Caco-2 (cell line): ENCODE measurements around the gene CHD9NB. TPM values are rescaled to one million over a fixed set of nuclear protein-coding genes. Genes with fewer than 3 reads are reported as not detected.

Experiments
- BruUV-seq: library from RNA; stranded (reverse); fragments of 400-500 nt; replicated peaks from 2 replicates; lab custom pipeline; 2021; lab: Mats Ljungman, UMichigan
- CTCF ChIA-PET: fragments of 300-600 bp; sonication (Branson Sonifier 250); formaldehyde crosslinking; loops from one replicate; lab custom pipeline; 2022; ENCODE audit warnings: antibody characterized with exemption; lab: Charles Lee
- POLR2A ChIA-PET: fragments of 300-600 bp; sonication (Branson Sonifier 250); formaldehyde crosslinking; loops from one replicate; lab custom pipeline; 2022; ENCODE audit warnings: antibody characterized with exemption; lab: Charles Lee
- DNase-seq, 2 experiments: peaks; one replicate each; pipeline versions ENCODE4 v3.0.0 to v3.0.0-alpha.2; 2020 to 2022
- H3K27me3 ChIP-seq: replicated peaks from 2 replicates; pipeline ENCODE4 v1.6.0; 2011; ENCODE audit warnings: low read length; ENCODE audit not compliant: control insufficient read depth, insufficient read depth
- H3K36me3 ChIP-seq: 2 replicates; pipeline ENCODE4 v1.5.1; 2011; ENCODE audit warnings: low read length; ENCODE audit not compliant: control insufficient read depth, insufficient read depth
- H3K4me1 ChIP-seq: fragments of 250-450 bp; sonication (Bioruptor Pico); 2 replicates; pipeline ENCODE4 v1.5.1; 2020; ENCODE audit warnings: mild to moderate bottlenecking
- H3K4me3 ChIP-seq: 2 replicates; pipeline ENCODE4 v1.5.1; 2011; ENCODE audit warnings: low read depth, mild to moderate bottlenecking, control low read depth, low read length
- H3K9me3 ChIP-seq: fragments of 250-450 bp; sonication (Bioruptor Pico); 2 replicates; pipeline ENCODE4 v1.5.1; 2020; ENCODE audit warnings: mild to moderate bottlenecking, moderate library complexity
- H3K27ac Mint-ChIP-seq: one replicate; pipeline ENCODE4 v1.8.0; 2022; ENCODE audit warnings: mixed read lengths; ENCODE audit not compliant: unreplicated experiment
- H3K27me3 Mint-ChIP-seq: one replicate; pipeline ENCODE4 v1.8.0; 2022; ENCODE audit warnings: mixed read lengths; ENCODE audit not compliant: insufficient read depth, unreplicated experiment
- H3K36me3 Mint-ChIP-seq: one replicate; pipeline ENCODE4 v1.8.0; 2022; ENCODE audit warnings: mild to moderate bottlenecking, mixed read lengths; ENCODE audit not compliant: insufficient read depth, unreplicated experiment
- H3K4me1 Mint-ChIP-seq: one replicate; pipeline ENCODE4 v1.8.0; 2022; ENCODE audit warnings: low read depth, mixed read lengths; ENCODE audit not compliant: unreplicated experiment
- H3K4me3 Mint-ChIP-seq: one replicate; pipeline ENCODE4 v1.8.0; 2022; ENCODE audit warnings: mild to moderate bottlenecking, moderate library complexity, mixed read lengths; ENCODE audit not compliant: unreplicated experiment
- H3K9me3 Mint-ChIP-seq: one replicate; pipeline ENCODE4 v1.8.0; 2022; ENCODE audit warnings: mixed read lengths; ENCODE audit not compliant: unreplicated experiment
- CTCF ChIP-seq, 2 experiments: fragments of 200-600 bp in 1 of 2; IDR thresholded peaks; 1 replicate in 1 of 2; 2 replicates in 1 of 2; pipeline versions ENCODE4 v1.5.1 to v1.8.0; 2011 to 2022; ENCODE audit warnings: antibody characterized with exemption in 1 of 2, control low read depth in 1 of 2, inconsistent platforms in 1 of 2, low read depth in 1 of 2, low read length in 1 of 2, mild to moderate bottlenecking in 1 of 2, moderate library complexity in 1 of 2; ENCODE audit not compliant: insufficient read depth in 1 of 2, severe bottlenecking in 1 of 2, unreplicated experiment in 1 of 2
- intact Hi-C: fragments of 100-400 bp; cut with micrococcal nuclease; formaldehyde crosslinking; loops from one replicate; pipeline ENCODE4 v1.10.0; 2022; ENCODE audit not compliant: unreplicated experiment
- total RNA-seq: library from RNA; stranded (reverse); gene quantifications from 2 replicates; pipeline ENCODE4 v1.2.3, GENCODE V29; 2022

CHD9NB gene
- total RNA-seq, 1 experiment from 2014 or later, result not detected

GRCh38 chr16:52993179-52993578, 59.5 kb downstream of the CHD9NB start:
- Mint-ChIP-seq H3K9me3 (no peaks in the 10 kb centered on the region), H3K4me3 (no peak overlapping the region), H3K27me3 (peaks cover 11% of the 10 kb centered on the region), H3K27ac (no peak overlapping the region), H3K4me1 (no peaks in the 10 kb centered on the region), H3K36me3 (no peaks in the 10 kb centered on the region)
- ChIA-PET CTCF (no interaction called here), POLR2A (no interaction called here)
- H3K4me3 ChIP-seq, result no peak overlapping the region
- BruUV-seq, result no TSS peak
- DNase-seq, result no peak
- H3K36me3 ChIP-seq, result no peaks in the 10 kb centered on the region
- H3K27me3 ChIP-seq, result no peaks in the 10 kb centered on the region
- TF ChIP-seq CTCF (IDR thresholded peaks at IDR 0.05; ENCODE audit: insufficient read depth in 1 of 2, low read depth in 1 of 2, low read length in 1 of 2, severe bottlenecking in 1 of 2, unreplicated experiment in 1 of 2), result no peak
- no peaks in the 10 kb centered on the region for H3K9me3 ChIP-seq
- intact Hi-C loops, result no loop called here
- H3K4me1 ChIP-seq, result no peaks in the 10 kb centered on the region

- Mint-ChIP-seq H3K36me3 (no peaks in the 10 kb centered on the region), H3K9me3 (no peaks in the 10 kb centered on the region), H3K27me3 (peaks cover 7% of the 10 kb centered on the region), H3K27ac (no peak overlapping the region), H3K4me3 (no peak overlapping the region), H3K4me1 (no peaks in the 10 kb centered on the region)
- intact Hi-C loops, result no loop called here
- no TSS peak for BruUV-seq
- TF ChIP-seq CTCF (IDR thresholded peaks at IDR 0.05; ENCODE audit: insufficient read depth in 1 of 2, low read depth in 1 of 2, low read length in 1 of 2, severe bottlenecking in 1 of 2, unreplicated experiment in 1 of 2), result no peak
- Histone ChIP-seq H3K36me3 (no peaks in the 10 kb centered on the region), H3K27me3 (no peaks in the 10 kb centered on the region), H3K4me1 (no peaks in the 10 kb centered on the region), H3K9me3 (no peaks in the 10 kb centered on the region), H3K4me3 (no peak overlapping the region)
- CTCF ChIA-PET, result interaction anchor here (1.0 kb wide), 1 partner anchor 15 kb away, joined by 3 read pairs; no protein-coding TSS in a partner anchor
- POLR2A ChIA-PET, result no interaction called here
- DNase-seq, result no peak
Observed at GRCh38 chr16:52991572-52991971, 61.1 kb downstream of the CHD9NB start.

Other genes starting within 250 kb of the CHD9NB start
- gene CHD9, start 2.1 kb upstream of the CHD9NB start, total RNA-seq, result 29.1 and 32.0 TPM in 2 replicates